ENCODE measurements around the gene SATB2.

The SATB2 gene

DNA sequence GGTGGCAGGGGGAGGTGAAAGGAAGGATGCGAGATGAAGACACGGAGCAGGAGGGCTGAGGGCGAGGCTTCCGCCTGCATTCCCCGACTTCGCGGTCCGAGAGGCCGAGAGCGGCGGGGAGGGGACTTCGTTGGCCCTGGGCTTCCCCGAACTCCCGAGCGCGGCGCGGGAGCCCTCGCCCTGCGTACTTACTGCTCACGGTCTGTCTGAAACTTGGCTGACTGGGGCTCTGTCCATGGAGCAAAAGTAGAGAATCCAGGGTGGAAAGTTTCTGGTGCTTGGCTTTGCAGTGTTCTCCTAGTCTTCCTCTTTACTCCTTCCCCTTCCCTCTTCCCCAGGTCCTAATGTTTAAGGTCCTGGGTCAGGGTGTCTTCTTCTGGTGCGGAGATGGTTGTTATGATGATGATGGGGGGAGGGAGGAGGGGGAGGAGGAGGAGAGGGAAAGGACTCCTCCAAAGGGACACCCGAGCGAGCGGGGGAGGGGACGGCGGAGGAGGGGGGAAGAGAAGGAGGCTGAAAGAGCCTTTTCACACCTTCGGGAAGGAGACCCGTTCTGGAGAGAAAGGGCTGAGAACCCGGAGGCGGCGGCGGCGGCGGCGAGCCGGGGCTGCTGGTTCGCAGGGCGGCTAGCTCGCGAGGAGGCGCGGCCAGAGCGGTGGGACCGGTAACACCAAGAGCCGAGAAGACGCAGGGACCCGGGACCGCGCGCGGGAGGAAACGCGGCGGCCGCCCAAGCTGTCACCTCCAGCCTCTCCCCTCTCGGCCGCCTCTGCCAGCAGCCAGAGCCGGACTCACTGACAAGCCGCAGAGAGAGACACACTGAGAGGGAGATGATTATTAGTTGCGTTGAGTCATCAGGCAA, at the start of gene SATB2:
Gene SATB2 (minus strand): TSS at position 793 of the 862 bp plus-strand sequence. CDS start 1,902 bp downstream, outside the sequence.
- TF ChIP-seq, protein P1, sequence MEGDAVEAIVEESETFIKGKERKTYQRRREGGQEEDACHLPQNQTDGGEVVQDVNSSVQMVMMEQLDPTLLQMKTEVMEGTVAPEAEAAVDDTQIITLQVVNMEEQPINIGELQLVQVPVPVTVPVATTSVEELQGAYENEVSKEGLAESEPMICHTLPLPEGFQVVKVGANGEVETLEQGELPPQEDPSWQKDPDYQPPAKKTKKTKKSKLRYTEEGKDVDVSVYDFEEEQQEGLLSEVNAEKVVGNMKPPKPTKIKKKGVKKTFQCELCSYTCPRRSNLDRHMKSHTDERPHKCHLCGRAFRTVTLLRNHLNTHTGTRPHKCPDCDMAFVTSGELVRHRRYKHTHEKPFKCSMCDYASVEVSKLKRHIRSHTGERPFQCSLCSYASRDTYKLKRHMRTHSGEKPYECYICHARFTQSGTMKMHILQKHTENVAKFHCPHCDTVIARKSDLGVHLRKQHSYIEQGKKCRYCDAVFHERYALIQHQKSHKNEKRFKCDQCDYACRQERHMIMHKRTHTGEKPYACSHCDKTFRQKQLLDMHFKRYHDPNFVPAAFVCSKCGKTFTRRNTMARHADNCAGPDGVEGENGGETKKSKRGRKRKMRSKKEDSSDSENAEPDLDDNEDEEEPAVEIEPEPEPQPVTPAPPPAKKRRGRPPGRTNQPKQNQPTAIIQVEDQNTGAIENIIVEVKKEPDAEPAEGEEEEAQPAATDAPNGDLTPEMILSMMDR (IDR thresholded peaks at IDR 0.05; ENCODE audit: borderline replicate concordance, control extremely low read depth, extremely low read depth, insufficient read depth, missing control alignments) = no peak
- in situ Hi-C loops (cut with MboI; ENCODE audit: low sequenced_read_pairs, unreplicated experiment) = no loop called here
- peak; percentile 53 for DNase-seq (ENCODE audit: low spot score)

DNA sequence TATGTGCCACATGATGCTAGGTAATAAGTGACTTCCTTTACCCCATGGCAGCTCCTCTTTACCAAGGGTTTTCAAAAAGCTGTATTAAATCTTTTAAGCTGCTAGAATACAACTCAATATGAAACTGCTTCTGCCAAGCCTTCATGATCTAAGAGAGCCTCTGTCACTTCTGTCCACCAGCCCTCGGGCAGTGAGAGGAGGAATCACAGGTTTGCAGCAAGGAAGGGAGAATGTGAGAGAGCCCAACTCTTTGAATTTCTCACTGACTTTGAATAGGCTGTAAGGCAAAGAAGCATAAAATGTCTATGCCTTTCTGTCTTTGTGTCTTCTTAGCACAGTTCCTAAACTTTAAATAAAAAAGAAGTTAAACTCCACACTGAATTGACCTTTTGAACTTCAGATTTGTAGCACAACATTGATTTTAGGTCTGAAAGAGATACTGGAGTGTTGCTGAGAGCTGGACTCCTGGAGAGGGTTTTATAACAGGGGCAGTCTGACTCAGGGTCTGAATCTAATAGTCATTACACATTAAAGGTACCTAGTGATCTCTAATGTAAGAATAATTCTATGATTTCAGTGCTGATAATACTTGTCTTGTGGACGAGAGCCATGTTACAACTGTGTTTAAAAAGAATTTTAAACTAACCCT, 48.1 kb upstream of the SATB2 start:
- in situ Hi-C loops (cut with MboI; ENCODE audit: low sequenced_read_pairs, unreplicated experiment) = no loop called here
- DNase-seq (ENCODE audit: low spot score) = no peak
- TF ChIP-seq, protein P1 (IDR thresholded peaks at IDR 0.05; ENCODE audit: borderline replicate concordance, control extremely low read depth, extremely low read depth, insufficient read depth, missing control alignments) = no peak

DNA sequence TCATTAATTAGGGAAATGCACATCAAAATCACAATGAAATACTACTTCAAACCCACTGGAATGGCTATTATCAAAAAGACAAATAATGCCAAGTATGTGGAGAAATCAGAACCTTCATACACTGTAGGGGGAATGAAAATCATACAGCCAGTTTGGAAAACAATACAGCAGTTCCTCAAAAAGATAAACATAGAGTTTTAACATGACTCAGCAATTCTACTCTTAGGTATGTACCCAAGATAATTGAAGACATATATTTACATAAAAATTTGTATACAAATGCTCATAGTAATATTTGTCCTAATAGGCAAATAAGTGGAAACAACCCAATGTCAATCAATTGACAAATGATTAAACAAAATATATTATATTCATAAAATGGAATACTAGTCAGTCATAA, 45.4 kb upstream of the SATB2 start:
- TF ChIP-seq, protein P1 (IDR thresholded peaks at IDR 0.05; ENCODE audit: borderline replicate concordance, control extremely low read depth, extremely low read depth, insufficient read depth, missing control alignments) = no peak
- no peak for DNase-seq (ENCODE audit: low spot score)
- in situ Hi-C loops (cut with MboI; ENCODE audit: low sequenced_read_pairs, unreplicated experiment) = no loop called here

DNA sequence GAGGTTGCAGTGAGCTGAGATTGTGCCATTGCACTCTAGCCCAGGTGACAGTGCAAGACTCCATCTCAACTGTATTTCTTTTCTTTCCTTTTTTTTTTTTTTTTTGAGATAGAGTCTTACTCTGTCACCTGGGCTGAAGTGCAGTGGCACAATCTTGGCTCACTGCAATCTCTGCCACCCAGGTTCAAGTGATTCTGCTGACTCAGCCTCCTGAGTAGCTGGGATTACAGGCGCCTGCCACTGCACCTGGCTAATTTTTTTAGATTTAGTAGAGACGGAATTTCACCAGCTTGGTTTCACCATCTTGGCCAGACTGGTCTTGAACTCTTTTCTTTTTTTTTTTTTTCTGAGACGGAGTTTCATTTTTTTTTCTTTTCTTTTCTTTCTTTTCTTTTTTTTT, 41.3 kb upstream of the SATB2 start:
- no peak for DNase-seq (ENCODE audit: low spot score)
- TF ChIP-seq, protein P1 (IDR thresholded peaks at IDR 0.05; ENCODE audit: borderline replicate concordance, control extremely low read depth, extremely low read depth, insufficient read depth, missing control alignments) = no peak
- in situ Hi-C loops (cut with MboI; ENCODE audit: low sequenced_read_pairs, unreplicated experiment) = loop anchor here (25.0 kb wide), 2 partner anchors 238 to 1187 kb away; no protein-coding TSS in a partner anchor

DNA sequence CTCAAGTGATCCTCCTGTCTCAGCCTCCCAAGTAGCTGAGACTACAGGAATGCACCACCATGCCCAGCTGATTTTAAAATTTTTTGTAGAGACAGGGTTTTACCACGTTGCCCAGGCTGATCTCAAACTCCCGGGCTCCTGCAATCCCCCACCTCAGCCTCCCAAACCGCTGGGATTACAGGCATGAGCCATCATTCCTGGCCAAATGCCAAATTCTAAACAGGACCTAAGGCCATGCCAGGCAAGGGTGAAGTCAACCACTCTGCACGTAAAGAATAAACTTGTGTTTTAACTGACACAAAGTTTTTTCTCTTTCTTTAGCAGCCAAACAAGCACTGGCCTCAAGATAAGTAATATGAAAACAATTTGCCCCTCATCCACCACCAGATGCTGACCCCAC, 37.4 kb upstream of the SATB2 start:
- in situ Hi-C loops (cut with MboI; ENCODE audit: low sequenced_read_pairs, unreplicated experiment) = loop anchor here (25.0 kb wide), 2 partner anchors 242 to 1183 kb away; no protein-coding TSS in a partner anchor
- DNase-seq (ENCODE audit: low spot score) = no peak

DNA sequence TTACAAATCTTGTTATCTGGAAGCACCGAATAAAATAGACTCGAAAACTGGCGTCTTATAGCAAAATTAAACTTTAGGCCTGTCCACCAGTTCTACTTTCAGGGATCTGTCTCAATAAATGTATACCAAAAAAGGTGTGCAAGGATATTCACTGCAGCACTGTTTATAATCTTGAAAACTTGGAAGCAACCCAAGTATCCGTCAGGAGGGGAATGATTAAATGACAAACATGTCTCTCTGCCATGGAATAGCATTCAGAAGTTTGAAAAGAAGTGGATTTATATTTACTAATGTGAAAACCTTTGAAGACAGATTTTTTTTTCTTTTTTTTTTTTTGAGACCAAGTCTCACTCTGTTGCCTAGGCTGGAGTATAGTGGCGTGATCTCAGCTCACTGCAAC, 32.3 kb upstream of the SATB2 start:
- no peak for DNase-seq (ENCODE audit: low spot score)
- in situ Hi-C loops (cut with MboI; ENCODE audit: low sequenced_read_pairs, unreplicated experiment) = loop anchor here (25.0 kb wide), 2 partner anchors 247 to 1178 kb away; no protein-coding TSS in a partner anchor

More for the DNA sequence above, 37.4 kb upstream of the SATB2 start:
- TF ChIP-seq, protein P1 (IDR thresholded peaks at IDR 0.05; ENCODE audit: borderline replicate concordance, control extremely low read depth, extremely low read depth, insufficient read depth, missing control alignments) = no peak

More for the DNA sequence above, 32.3 kb upstream of the SATB2 start:
- TF ChIP-seq, protein P1 (IDR thresholded peaks at IDR 0.05; ENCODE audit: borderline replicate concordance, control extremely low read depth, extremely low read depth, insufficient read depth, missing control alignments) = no peak

Data from GM13976 (cell line).